Hepatocyte (in vitro differentiated cells): ENCODE data around the gene ARHGEF9.

Source experiments
- EZH2 ChIP-seq: fragments of 200-600 bp; sonication (generic); IDR thresholded peaks from 2 replicates; pipeline ENCODE4 v1.6.1; 2016; ENCODE audit warnings: antibody characterized with exemption, mild to moderate bottlenecking, borderline replicate concordance
- EZH2phosphoT487 ChIP-seq: fragments of 200-600 bp; sonication (generic); IDR thresholded peaks from one replicate; pipeline ENCODE4 v1.6.1; 2018; ENCODE audit warnings: antibody characterized with exemption, mild to moderate bottlenecking, low read depth, moderate library complexity; ENCODE audit not compliant: unreplicated experiment, severe bottlenecking

DNA sequence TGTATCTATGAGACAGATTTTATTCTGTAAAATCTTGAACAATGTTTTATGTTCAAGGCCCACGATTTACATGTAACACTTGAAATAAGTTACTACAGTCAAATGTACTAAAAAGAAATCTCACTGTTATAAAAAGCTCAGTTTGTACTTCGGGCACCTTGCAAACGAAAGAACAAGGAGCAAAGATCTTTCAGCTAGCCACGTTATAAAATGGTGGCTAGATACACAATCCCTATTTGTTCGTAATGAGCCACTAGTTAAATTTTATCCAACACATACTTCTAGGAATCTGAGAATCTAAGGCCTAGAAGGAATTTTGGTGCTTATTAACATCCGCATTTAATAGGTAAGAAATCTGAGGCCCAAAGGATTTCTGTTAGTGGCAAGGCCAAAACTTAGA, 2.5 kb downstream of the ARHGEF9 start:
- TF ChIP-seq EZH2: no peak
- no peak for TF ChIP-seq EZH2phosphoT487
